Colonic mucosa (tissue), 4 donors: Measurements from ENCODE around the gene KCNJ18. TPM values are rescaled to one million over a fixed set of nuclear protein-coding genes. Genes with fewer than 3 reads are reported as not detected.
"Not testable (repeated sequence)": the region's sequence is repeated elsewhere in the genome, so short reads cannot be mapped to it uniquely, and the experiment has no call there.

ENCODE experiments used
- DNase-seq: peaks from one replicate; pipeline ENCODE4 v3.0.0-alpha.2; 2020
- H3K27ac ChIP-seq: fragments of 200-600 bp; one replicate; pipeline ENCODE4 v1.8.0; 2021
- H3K27me3 ChIP-seq: fragments of 200-600 bp; one replicate; pipeline ENCODE4 v1.8.0; 2021
- H3K36me3 ChIP-seq: fragments of 200-600 bp; one replicate; pipeline ENCODE4 v1.8.0; 2021
- H3K4me1 ChIP-seq: fragments of 200-600 bp; one replicate; pipeline ENCODE4 v1.8.0; 2021; ENCODE audit warnings: mild to moderate bottlenecking
- H3K4me3 ChIP-seq: fragments of 200-600 bp; one replicate; pipeline ENCODE4 v1.8.0; 2021
- H3K9ac ChIP-seq, 2 donors: one replicate each; pipeline ENCODE4 v1.7.0; 2013; ENCODE audit warnings: control low read depth in 2 of 2, low read depth in 2 of 2, low read length in 2 of 2
- H3K9me3 ChIP-seq: fragments of 200-600 bp; one replicate; pipeline ENCODE4 v1.8.0; 2021
- CTCF ChIP-seq: fragments of 200-600 bp; IDR thresholded peaks from one replicate; pipeline ENCODE4 v1.8.0; 2022; ENCODE audit warnings: antibody characterized with exemption, mild to moderate bottlenecking
- intact Hi-C: fragments of 100-400 bp; cut with DNase I; formaldehyde crosslinking; loops from one replicate; pipeline ENCODE4 v1.14.1; 2022
- total RNA-seq, 2 donors: library from RNA; stranded (reverse); fragmentation: NEBNext Ultra II Directional in 1 of 2; extraction: Animal tissue kit (Norgen Biotek cat#: 25700) in 1 of 2; gene quantifications; one replicate each; pipeline ENCODE4 v1.2.1, GENCODE V29; 2021
- donor health status: healthy.
- donor health status: DM: no; HTN: no; CAD: no.
- donor health status: DM: no; HTN: no; CAD: no.

The KCNJ18 gene
- total RNA-seq, 2 donors from 2014 or later = not detected

DNA sequence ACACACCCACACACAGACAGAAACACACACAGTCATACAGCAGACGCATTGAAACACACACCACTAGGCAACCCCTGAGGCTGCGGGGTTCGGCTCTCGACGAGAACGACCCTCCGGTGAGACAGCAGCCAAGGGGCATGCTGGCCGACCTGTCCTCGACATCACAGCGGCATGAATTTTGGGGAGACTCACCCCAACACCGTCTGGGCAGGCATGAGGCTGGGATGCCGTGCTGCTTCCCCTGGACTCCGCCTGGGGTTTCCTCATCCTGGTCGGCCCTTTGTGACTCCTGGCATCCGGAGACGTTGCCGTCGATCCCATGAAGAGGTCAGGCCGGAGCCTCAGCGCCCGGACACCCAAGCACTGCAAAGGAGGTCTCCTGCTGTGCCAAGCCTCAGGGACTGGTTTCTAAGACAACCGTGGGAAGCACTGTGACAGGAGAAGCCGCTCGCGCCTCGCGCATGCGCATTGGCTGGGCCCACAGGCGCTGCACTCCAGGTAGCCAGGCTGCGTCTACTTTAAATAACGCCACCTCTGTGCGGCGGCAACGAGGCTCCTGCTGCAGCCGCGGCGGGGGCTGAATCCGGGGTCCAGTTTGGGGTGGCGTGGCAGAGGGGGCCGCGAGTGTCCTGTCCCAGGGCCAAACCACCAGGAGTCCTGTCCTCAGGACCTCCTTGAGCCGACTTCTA is 13.8 kb upstream of the KCNJ18 start:
- Histone ChIP-seq H3K36me3 (no peaks in the 10 kb centered on the region), H3K4me3 (no peak overlapping the region), H3K9ac (no peak overlapping the region), H3K4me1 (no peaks in the 10 kb centered on the region), H3K27ac (no peak overlapping the region), H3K27me3 (no peaks in the 10 kb centered on the region), H3K9me3 (no peaks in the 10 kb centered on the region)
- no peak for TF ChIP-seq CTCF
- no peak for DNase-seq
- intact Hi-C loops = no loop called here

DNA sequence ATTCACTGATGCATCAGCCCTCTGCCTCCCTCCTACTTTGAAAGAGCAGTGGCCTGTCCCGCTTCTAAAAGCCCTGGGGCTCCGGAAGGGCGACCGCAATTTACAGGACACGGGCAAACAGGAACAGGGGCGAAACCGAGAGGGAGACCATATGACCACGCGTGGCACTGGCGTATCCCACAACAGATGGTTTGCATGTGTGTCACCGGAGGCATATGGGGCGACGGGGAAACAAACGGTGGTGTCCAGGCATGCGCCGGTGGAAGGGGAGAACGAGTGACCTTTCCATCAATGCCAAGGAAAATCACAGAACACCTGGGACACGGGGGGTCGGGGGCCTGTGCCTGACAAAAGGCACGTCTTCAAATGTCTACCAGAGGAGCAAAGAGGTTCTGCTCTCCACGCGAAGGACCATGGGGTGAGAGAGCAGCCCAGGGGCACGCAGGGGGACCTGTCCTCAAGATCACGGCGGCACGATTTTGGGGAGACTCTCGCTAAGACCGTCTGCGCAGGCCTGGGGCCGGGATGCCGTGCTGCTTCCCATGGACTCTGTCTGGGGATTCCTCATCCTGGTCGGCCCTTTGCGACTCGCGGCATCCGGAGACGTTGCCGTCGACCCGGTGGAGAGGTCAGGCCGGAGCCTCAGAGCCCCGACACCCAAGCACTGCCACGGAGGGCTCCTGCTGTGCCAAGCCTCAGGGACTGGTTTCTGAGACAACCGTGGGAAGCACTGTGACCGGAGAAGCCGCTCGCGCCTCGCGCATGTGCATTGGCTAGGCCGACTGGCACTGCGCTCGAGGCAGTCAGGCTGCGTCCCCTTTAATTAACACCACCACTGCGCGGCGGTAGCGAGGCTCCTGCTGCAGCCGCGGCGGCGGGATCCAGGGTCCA is 12.8 kb upstream of the KCNJ18 start:
- Histone ChIP-seq H3K27ac (no peak overlapping the region), H3K27me3 (no peaks in the 10 kb centered on the region), H3K4me3 (no peak overlapping the region), H3K4me1 (no peaks in the 10 kb centered on the region), H3K9me3 (no peaks in the 10 kb centered on the region), H3K9ac (no peak overlapping the region), H3K36me3 (no peaks in the 10 kb centered on the region)
- intact Hi-C loops = no loop called here
- no peak for TF ChIP-seq CTCF
- DNase-seq = no peak

GRCh38 chr17:21680366-21680765 is 12.0 kb upstream of the KCNJ18 start:
- no peaks in the 10 kb centered on the region for H3K36me3 ChIP-seq
- no peak for TF ChIP-seq CTCF
- intact Hi-C loops = no loop called here
- H3K9ac ChIP-seq = no peak overlapping the region
- no peak overlapping the region for H3K27ac ChIP-seq
- DNase-seq = no peak
- no peaks in the 10 kb centered on the region for H3K9me3 ChIP-seq
- no peaks in the 10 kb centered on the region for H3K27me3 ChIP-seq
- no peaks in the 10 kb centered on the region for H3K4me1 ChIP-seq
- H3K4me3 ChIP-seq = no peak overlapping the region

GRCh38 chr17:21680850-21681351 is 11.4 kb upstream of the KCNJ18 start:
- H3K27ac ChIP-seq, H3K27me3 ChIP-seq, DNase-seq, H3K36me3 ChIP-seq, H3K4me1 ChIP-seq, intact Hi-C loops, H3K9me3 ChIP-seq, H3K4me3 ChIP-seq, H3K9ac ChIP-seq: not testable (repeated sequence)

DNA sequence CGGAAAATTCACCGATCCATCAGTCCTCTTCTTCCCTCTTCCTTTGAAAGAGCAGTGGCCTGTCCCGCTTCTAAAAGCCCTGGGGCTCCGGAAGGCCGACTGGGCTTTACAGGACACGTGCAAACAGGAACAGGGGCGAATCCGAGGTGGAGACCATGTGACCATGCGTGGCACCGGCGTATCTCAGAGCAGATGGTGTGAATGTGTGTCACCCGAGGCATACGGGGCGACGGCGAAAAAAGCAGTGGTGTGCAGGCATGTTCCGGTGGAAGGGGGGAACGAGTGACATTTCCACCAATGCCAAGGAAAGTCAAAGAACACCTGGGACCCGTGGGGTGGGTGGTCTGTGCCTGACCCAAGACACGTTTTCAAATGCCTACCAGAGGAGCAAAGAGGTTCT is 10.7 kb upstream of the KCNJ18 start:
- H3K27me3 ChIP-seq, H3K9me3 ChIP-seq, intact Hi-C loops, DNase-seq, H3K9ac ChIP-seq, H3K36me3 ChIP-seq, H3K4me3 ChIP-seq, H3K27ac ChIP-seq, H3K4me1 ChIP-seq: not testable (repeated sequence)

DNA sequence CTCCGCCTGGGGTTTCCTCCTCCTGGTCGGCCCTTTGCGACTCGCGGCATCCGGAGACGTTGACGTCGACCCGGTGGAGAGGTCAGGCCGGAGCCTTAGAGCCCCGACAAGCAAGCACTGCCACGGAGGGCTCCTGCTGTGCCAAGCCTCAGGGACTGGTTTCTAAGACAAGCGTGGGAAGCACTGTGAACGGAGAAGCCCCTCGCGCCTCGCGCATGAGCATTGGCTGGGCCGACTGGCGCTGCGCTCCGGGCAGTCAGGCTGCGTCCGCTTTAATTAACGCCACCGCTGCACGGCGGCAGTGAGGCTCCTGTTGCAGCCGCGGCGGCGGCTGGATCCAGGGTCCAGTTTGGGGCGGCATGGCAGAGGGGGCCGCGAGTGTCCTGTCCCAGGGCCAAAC is 10.2 kb upstream of the KCNJ18 start:
- DNase-seq, H3K27me3 ChIP-seq, H3K27ac ChIP-seq, H3K4me3 ChIP-seq, H3K36me3 ChIP-seq, H3K9me3 ChIP-seq, intact Hi-C loops, H3K9ac ChIP-seq, H3K4me1 ChIP-seq: not testable (repeated sequence)

GRCh38 chr17:21683142-21683712 is 9.1 kb upstream of the KCNJ18 start:
- H3K27ac ChIP-seq, H3K4me3 ChIP-seq, intact Hi-C loops, DNase-seq, H3K9me3 ChIP-seq, H3K4me1 ChIP-seq, H3K9ac ChIP-seq, H3K27me3 ChIP-seq, H3K36me3 ChIP-seq: not testable (repeated sequence)

DNA sequence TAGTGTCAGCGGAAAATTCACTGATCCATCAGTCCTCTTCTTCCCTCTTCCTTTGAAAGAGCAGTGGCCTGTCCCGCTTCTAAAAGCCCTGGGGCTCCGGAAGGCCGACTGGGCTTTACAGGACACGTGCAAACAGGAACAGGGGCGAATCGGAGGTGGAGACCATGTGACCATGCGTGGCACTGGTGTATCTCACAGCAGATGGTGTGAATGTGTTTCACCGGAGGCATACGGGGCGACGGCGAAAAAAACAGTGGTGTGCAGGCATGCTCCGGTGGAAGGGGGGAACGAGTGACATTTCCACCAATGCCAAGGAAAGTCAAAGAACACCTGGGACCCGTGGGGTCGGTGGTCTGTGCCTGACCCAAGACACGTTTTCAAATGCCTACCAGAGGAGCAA is 8.4 kb upstream of the KCNJ18 start:
- H3K36me3 ChIP-seq, DNase-seq, H3K9ac ChIP-seq, intact Hi-C loops, H3K27me3 ChIP-seq, H3K9me3 ChIP-seq, H3K4me1 ChIP-seq, H3K27ac ChIP-seq, H3K4me3 ChIP-seq: not testable (repeated sequence)

DNA sequence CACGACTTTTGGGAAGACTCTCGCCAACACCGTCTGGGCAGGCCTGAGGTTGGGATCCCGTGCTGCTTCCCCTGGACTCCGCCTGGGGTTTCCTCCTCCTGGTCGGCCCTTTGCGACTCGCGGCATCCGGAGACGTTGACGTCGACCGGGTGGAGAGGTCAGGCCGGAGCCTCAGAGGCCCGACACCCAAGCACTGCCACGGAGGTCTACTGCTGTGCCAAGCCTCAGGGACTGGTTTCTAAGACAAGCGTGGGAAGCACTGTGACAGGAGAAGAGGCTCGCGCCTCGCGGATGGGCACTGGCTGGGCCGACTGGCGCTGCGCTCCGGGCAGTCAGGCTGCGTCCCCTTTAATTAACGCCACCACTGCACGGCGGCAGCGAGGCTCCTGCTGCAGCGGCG is 7.9 kb upstream of the KCNJ18 start:
- H3K4me3 ChIP-seq, H3K9me3 ChIP-seq, DNase-seq, H3K27ac ChIP-seq, intact Hi-C loops, H3K27me3 ChIP-seq, H3K9ac ChIP-seq, H3K36me3 ChIP-seq, H3K4me1 ChIP-seq: not testable (repeated sequence)

- H3K36me3 ChIP-seq, H3K9ac ChIP-seq, H3K4me3 ChIP-seq, H3K4me1 ChIP-seq, intact Hi-C loops, H3K27me3 ChIP-seq, DNase-seq, H3K9me3 ChIP-seq, H3K27ac ChIP-seq: not testable (repeated sequence)
Measured at GRCh38 chr17:21685061-21685795, 7.1 kb upstream of the KCNJ18 start.
